Measurements from ENCODE around the gene ALG12. TPM values are rescaled to one million over a fixed set of nuclear protein-coding genes. Genes with fewer than 3 reads are reported as not detected.

The ALG12 gene
- 10 to 100 TPM; 14.2 to 32.5 (median 22.3) TPM for total RNA-seq

DNA sequence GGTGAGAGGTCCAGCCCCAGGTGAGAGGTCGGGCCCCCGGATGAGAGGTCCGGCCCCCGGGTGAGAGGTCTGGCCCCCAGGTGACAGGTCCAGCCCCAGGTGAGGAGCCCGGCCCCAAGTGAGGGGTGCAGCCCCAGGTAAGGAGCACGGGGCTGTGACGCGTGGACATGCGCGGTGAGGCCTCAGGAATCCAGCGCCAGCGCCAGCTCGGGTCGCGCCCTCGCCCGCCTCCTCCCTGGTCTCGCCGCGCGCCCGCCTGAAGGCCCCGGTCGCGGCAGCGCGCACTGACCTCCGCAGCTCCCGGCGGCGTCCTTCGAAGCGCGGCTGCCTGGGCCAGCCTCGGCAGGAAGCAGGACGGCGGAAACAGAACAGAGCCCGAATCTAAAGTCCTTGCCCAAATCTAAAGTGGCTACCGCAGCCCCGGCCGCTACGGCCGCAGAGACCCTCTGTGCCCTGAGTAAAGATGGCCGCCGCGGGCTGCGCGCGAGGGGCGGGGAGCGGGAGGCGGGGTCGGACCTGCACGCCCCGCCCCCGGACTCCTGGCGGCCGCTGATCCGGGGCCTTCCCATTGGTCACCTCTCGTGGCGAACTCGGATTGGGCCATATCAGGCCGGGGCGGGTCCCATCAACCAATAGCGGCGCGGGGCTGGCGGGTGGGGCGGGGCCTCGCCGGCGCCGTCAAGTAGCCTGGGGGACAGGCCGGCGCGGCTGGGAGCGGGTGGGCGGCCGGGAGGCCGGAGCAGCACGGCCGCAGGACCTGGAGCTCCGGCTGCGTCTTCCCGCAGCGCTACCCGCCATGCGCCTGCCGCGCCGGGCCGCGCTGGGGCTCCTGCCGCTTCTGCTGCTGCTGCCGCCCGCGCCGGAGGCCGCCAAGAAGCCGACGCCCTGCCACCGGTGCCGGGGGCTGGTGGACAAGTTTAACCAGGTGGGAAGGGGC is at the start of gene ALG12, which contains the start of gene CRELD2:
Gene ALG12 (minus strand): TSS at position 465 of the 937 bp plus-strand sequence. CDS start 4,673 bp downstream, outside the sequence.
Gene CRELD2 (plus strand): TSS at position 661 of the 937 bp plus-strand sequence. CDS start 136 bp downstream, at position 797.
- DNase-seq (peak; percentile 98 to 99), ATAC-seq (ENCODE audit: low FRiP score in 2 of 2) (peak; percentile 97 to 98)
- Histone ChIP-seq H3K4me1 (peaks cover 17 to 32% (median 19%) of the 10 kb centered on the region in 4 donors), H3K27ac (peak within 1 kb of the TSS; percentile 91 to 97 (median 94)), H3K27me3 (no peaks in the 10 kb centered on the region), H3K4me3 (peak within 1 kb of the TSS; percentile 80 to 93 (median 90)), H3K36me3 (peaks cover 0 to 27% (median 21%) of the 10 kb centered on the region in 4 donors), H3K9me3 (no peaks in the 10 kb centered on the region)
- peak in 3 of 4 donors; percentile 64 to 88 (median 78) for TF ChIP-seq POLR2A (IDR thresholded peaks at IDR 0.05)
- TF ChIP-seq, protein P1, sequence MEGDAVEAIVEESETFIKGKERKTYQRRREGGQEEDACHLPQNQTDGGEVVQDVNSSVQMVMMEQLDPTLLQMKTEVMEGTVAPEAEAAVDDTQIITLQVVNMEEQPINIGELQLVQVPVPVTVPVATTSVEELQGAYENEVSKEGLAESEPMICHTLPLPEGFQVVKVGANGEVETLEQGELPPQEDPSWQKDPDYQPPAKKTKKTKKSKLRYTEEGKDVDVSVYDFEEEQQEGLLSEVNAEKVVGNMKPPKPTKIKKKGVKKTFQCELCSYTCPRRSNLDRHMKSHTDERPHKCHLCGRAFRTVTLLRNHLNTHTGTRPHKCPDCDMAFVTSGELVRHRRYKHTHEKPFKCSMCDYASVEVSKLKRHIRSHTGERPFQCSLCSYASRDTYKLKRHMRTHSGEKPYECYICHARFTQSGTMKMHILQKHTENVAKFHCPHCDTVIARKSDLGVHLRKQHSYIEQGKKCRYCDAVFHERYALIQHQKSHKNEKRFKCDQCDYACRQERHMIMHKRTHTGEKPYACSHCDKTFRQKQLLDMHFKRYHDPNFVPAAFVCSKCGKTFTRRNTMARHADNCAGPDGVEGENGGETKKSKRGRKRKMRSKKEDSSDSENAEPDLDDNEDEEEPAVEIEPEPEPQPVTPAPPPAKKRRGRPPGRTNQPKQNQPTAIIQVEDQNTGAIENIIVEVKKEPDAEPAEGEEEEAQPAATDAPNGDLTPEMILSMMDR (IDR thresholded peaks at IDR 0.05), result peak in 3 of 6 experiments; percentile 10 to 28 (median 15)
- no peak for TF ChIP-seq EP300 (IDR thresholded peaks at IDR 0.05)
- TF ChIP-seq POLR2AphosphoS5 (IDR thresholded peaks at IDR 0.05), result peak; percentile 65 to 69
- 0 to 1% methylated on average over 2 to 65 of the region's 103 CpGs for WGBS, 2 donors

DNA sequence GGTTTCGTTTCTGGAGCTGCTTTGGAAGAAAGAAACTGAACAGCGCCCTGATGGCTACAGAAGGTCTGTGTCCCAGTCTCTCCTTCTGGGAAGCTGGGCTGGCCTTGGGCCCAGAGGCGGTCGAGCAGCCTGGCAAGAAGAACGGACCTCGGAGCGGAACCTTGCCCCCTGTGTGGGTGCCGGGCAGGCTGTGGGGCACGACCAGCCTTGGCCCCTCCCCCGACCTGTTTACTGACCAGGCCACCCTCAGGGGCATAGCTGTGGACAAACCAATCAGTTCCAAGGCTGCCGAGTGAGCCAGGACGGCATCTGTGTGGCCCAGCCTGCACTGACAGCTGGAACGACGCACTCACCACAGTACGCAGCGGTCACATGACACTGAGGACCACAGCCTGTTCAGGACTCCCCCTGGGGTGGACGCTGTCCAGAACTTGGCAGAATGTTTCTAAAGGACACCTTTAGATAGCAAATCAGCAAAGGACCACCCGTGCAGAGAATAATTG is 49.5 kb upstream of the ALG12 start:
- H3K27me3 ChIP-seq, result no peaks in the 10 kb centered on the region
- 48 to 64% methylated on average over 13 to 16 of the region's 18 CpGs for WGBS, 2 donors
- ATAC-seq (ENCODE audit: low FRiP score in 2 of 2), result no peak
- H3K36me3 ChIP-seq, result peaks cover 16 to 31% (median 25%) of the 10 kb centered on the region in 4 donors
- H3K4me3 ChIP-seq, result peak overlapping the region in 2 of 4 donors; percentile 31 to 98
- no peaks in the 10 kb centered on the region for H3K9me3 ChIP-seq
- H3K27ac ChIP-seq, result peak overlapping the region; percentile 95 to 98 (median 96)
- DNase-seq, result peak; percentile 66 to 72
- peak in 1 of 4 donors; percentile 2 for TF ChIP-seq EP300 (IDR thresholded peaks at IDR 0.05)
- peak in 1 of 4 donors; percentile 27 for TF ChIP-seq POLR2A (IDR thresholded peaks at IDR 0.05)
- TF ChIP-seq, protein P1 (IDR thresholded peaks at IDR 0.05), result no peak
- TF ChIP-seq POLR2AphosphoS5 (IDR thresholded peaks at IDR 0.05), result peak; percentile 49 to 68
- peaks cover 81 to 98% (median 87%) of the 10 kb centered on the region in 4 donors for H3K4me1 ChIP-seq

DNA sequence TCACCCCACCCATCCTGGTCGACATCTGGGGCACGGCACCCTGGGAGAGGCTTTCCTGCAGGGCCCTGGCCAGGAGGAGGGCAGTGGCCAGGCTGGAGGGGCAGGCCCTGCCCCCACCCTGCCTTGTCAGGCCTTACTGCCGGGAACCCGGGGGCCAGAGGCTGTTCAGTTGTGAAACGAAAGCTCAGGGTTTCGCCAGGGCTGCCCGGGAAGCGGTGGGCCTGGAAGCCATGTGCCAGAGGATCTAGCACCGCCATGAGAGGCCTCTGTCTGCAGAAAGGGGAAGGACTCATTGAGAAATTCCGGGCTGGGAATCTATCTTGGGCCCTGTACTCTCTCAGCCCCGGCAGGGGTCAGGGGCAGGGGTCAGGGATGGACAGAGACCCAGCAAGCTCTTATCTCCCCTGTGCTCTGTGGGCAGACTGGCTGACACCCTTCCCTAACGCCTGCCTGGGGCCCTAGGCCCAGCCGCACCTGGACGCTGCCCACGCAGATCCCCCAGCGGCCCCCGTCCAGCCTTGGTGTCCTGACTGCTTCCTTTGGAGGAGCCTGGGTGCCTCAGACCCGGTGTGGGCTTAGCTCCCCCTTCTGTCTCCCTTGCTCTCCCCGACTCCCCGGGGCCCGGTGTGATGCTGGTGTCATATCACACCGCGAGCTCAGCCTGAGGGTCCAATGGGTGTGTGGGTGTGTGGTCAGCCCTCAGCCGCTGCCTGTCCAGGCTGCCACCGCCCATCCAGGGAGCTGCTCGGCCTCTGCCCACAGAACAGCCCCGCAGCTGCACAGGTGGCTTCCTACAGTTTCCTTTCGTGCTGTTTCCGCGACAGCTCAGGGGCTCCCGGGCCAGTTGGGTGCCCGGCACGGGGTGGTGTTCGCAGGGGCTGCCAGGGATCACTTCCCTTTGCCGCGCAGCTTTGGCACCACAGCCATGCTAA is 48.8 kb upstream of the ALG12 start:
- H3K36me3 ChIP-seq, result peaks cover 17 to 36% (median 30%) of the 10 kb centered on the region in 4 donors
- H3K4me3 ChIP-seq, result peak overlapping the region in 2 of 4 donors; percentile 31 to 98
- 39 to 46% methylated on average over 17 to 33 of the region's 36 CpGs for WGBS, 2 donors
- no peaks in the 10 kb centered on the region for H3K9me3 ChIP-seq
- H3K27ac ChIP-seq, result peak overlapping the region; percentile 95 to 98 (median 96)
- ATAC-seq (ENCODE audit: low FRiP score in 2 of 2) (peak in 1 of 2 donors; percentile 2), DNase-seq (peak; percentile 87 to 91)
- H3K4me1 ChIP-seq, result peaks cover 78 to 95% (median 86%) of the 10 kb centered on the region in 4 donors
- H3K27me3 ChIP-seq, result no peaks in the 10 kb centered on the region
- peak in 2 of 4 donors; percentile 76 to 79 for TF ChIP-seq EP300 (IDR thresholded peaks at IDR 0.05)
- TF ChIP-seq, protein P1 (IDR thresholded peaks at IDR 0.05), result peak in 2 of 6 experiments; percentile 11 to 12
- peak in 1 of 4 donors; percentile 25 for TF ChIP-seq POLR2A (IDR thresholded peaks at IDR 0.05)
- TF ChIP-seq POLR2AphosphoS5 (IDR thresholded peaks at IDR 0.05), result peak; percentile 74 to 93
